ENCODE measurements around the gene GUCD1. TPM values are rescaled to one million over a fixed set of nuclear protein-coding genes. Genes with fewer than 3 reads are reported as not detected.
A peak's percentile ranks its signal among the peaks of the same experiment; 100 is the strongest.

Gene GUCD1
- total and polyA plus RNA-seq, 9 of the 15 experiments (the other 6 are each of a cell fraction or from before 2014, with no cell fraction given), result 31.5 to 67.8 (median 50.3) TPM

DNA sequence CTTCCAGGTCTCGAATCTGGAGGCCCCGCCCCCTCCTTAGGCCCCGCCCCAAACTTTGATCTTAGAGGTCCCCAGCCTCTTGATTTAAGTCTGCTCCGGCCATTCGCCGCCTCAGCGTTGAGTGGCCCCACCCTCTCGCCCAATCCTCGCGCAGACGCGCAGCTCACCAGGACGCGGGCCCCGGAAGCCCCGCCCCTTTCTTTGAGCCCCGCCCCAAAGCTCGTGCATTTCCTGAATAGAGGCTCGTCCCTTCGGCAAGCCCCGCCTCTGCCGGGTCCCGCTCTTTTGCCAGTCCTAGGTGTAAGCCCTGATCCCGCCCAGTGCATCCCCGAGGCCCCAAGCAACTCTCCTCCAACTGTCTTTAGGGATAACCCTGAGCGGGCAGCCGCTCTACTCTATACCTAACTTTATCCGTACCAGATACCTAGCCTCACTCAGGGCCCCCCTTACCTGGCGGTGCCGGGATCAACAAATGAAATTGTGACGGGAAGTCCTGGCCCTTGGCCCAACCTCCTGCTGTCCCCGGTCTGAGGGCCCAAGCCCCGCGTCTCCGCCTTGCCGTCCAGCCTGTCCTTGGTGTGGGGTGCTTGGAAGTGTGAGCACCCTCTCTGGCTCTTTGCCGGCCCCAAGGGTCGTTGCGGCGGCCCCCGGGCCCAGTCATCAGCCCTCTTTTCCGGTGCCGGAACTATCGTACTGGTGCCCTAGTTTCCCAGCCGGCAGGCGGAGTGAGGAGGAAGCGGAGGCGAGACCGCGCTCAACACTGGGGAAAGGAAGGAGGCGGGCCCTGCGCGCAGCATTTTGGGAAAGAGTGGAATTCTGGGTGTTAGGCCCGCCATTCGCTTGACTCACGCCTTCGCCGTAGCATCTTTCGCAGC lies 464 bp upstream of the GUCD1 start, which contains the start of gene SNRPD3 (continued):
- TF ChIP-seq, protein P1, sequence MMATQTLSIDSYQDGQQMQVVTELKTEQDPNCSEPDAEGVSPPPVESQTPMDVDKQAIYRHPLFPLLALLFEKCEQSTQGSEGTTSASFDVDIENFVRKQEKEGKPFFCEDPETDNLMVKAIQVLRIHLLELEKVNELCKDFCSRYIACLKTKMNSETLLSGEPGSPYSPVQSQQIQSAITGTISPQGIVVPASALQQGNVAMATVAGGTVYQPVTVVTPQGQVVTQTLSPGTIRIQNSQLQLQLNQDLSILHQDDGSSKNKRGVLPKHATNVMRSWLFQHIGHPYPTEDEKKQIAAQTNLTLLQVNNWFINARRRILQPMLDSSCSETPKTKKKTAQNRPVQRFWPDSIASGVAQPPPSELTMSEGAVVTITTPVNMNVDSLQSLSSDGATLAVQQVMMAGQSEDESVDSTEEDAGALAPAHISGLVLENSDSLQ (IDR thresholded peaks at IDR 0.05), result peak; percentile 93
- TF ChIP-seq RAD51 (IDR thresholded peaks at IDR 0.05; ENCODE audit: borderline replicate concordance, low read depth) (no peak), SLC30A9 (CRISPR knock-in tag; IDR thresholded peaks at IDR 0.05) (no peak), CXXC5 (CRISPR knock-in tag; IDR thresholded peaks at IDR 0.05) (peak; percentile 79), NR2C2 (CRISPR knock-in tag; IDR thresholded peaks at IDR 0.05) (no peak), NR2C2 (tag; IDR thresholded peaks at IDR 0.05) (peak; percentile 66), RNF2 (IDR thresholded peaks at IDR 0.05) (no peak), FOXA1 (IDR thresholded peaks at IDR 0.05; ENCODE audit: borderline replicate concordance) (no peak), SP2 (IDR thresholded peaks at IDR 0.05; ENCODE audit: extremely low read depth, low read depth, low read length, poor library complexity, severe bottlenecking) (peak; percentile 53), GABPB2 (CRISPR knock-in tag; conservative IDR thresholded peaks at IDR 0.05) (no peak), ZNF717 (CRISPR knock-in tag; IDR thresholded peaks at IDR 0.05) (no peak), ZNF431 (CRISPR knock-in tag; IDR thresholded peaks at IDR 0.05) (no peak), C11orf30 (IDR thresholded peaks at IDR 0.05; ENCODE audit: low read depth) (peak; percentile 95), HNRNPK (IDR thresholded peaks at IDR 0.05; ENCODE audit: low read depth, low read length, poor library complexity, severe bottlenecking) (no peak), SUPT5H (IDR thresholded peaks at IDR 0.05) (peak; percentile 81), CHD2 (IDR thresholded peaks at IDR 0.05; ENCODE audit: low read depth, low read length) (no peak), ETV1 (tag; conservative IDR thresholded peaks at IDR 0.05; ENCODE audit: low read depth) (peak; percentile 87), CREBBP (IDR thresholded peaks at IDR 0.05; ENCODE audit: low read depth, low read length) (no peak), ZNF239 (CRISPR knock-in tag; IDR thresholded peaks at IDR 0.05) (no peak)
- TF ChIP-seq, protein P2, sequence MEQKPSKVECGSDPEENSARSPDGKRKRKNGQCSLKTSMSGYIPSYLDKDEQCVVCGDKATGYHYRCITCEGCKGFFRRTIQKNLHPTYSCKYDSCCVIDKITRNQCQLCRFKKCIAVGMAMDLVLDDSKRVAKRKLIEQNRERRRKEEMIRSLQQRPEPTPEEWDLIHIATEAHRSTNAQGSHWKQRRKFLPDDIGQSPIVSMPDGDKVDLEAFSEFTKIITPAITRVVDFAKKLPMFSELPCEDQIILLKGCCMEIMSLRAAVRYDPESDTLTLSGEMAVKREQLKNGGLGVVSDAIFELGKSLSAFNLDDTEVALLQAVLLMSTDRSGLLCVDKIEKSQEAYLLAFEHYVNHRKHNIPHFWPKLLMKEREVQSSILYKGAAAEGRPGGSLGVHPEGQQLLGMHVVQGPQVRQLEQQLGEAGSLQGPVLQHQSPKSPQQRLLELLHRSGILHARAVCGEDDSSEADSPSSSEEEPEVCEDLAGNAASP (IDR thresholded peaks at IDR 0.05), result no peak
- TF ChIP-seq, protein P3, sequence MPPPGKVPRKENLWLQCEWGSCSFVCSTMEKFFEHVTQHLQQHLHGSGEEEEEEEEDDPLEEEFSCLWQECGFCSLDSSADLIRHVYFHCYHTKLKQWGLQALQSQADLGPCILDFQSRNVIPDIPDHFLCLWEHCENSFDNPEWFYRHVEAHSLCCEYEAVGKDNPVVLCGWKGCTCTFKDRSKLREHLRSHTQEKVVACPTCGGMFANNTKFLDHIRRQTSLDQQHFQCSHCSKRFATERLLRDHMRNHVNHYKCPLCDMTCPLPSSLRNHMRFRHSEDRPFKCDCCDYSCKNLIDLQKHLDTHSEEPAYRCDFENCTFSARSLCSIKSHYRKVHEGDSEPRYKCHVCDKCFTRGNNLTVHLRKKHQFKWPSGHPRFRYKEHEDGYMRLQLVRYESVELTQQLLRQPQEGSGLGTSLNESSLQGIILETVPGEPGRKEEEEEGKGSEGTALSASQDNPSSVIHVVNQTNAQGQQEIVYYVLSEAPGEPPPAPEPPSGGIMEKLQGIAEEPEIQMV (tag; conservative IDR thresholded peaks at IDR 0.05; ENCODE audit: low read depth), result no peak
- TF ChIP-seq, protein P4, sequence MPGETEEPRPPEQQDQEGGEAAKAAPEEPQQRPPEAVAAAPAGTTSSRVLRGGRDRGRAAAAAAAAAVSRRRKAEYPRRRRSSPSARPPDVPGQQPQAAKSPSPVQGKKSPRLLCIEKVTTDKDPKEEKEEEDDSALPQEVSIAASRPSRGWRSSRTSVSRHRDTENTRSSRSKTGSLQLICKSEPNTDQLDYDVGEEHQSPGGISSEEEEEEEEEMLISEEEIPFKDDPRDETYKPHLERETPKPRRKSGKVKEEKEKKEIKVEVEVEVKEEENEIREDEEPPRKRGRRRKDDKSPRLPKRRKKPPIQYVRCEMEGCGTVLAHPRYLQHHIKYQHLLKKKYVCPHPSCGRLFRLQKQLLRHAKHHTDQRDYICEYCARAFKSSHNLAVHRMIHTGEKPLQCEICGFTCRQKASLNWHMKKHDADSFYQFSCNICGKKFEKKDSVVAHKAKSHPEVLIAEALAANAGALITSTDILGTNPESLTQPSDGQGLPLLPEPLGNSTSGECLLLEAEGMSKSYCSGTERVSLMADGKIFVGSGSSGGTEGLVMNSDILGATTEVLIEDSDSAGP (CRISPR knock-in tag; IDR thresholded peaks at IDR 0.05), result no peak
- TF ChIP-seq, protein P5, sequence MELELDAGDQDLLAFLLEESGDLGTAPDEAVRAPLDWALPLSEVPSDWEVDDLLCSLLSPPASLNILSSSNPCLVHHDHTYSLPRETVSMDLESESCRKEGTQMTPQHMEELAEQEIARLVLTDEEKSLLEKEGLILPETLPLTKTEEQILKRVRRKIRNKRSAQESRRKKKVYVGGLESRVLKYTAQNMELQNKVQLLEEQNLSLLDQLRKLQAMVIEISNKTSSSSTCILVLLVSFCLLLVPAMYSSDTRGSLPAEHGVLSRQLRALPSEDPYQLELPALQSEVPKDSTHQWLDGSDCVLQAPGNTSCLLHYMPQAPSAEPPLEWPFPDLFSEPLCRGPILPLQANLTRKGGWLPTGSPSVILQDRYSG (tag; conservative IDR thresholded peaks at IDR 0.05; ENCODE audit: low read depth), result no peak
